K562 (cell line): ENCODE data around the gene PPP1R3G.

Experiments
- ADNP ChIP-seq: fragments of 200-800 bp; sonication (Bioruptor generic); IDR thresholded peaks from 2 replicates; pipeline ENCODE4 v1.6.1; 2016; ENCODE audit warnings: missing genetic modification characterization, missing compliant biosample characterization
- BHLHE40 ChIP-seq: IDR thresholded peaks from 2 replicates; pipeline ENCODE4 v1.6.1; 2011; ENCODE audit warnings: low read length, improper control_type of control experiment
- CBX5 ChIP-seq: IDR thresholded peaks from 2 replicates; pipeline ENCODE4 v1.6.1; 2014; ENCODE audit warnings: low read depth, borderline replicate concordance
- CTCF ChIP-seq, 3 experiments: IDR thresholded peaks in 2 of 3; conservative IDR thresholded peaks in 1 of 3; 2 replicates each; pipeline ENCODE4 v1.5.1; 2011 to 2012; ENCODE audit warnings: low read length in 3 of 3, mild to moderate bottlenecking in 3 of 3, control low read depth in 2 of 3, improper control_type of control experiment in 1 of 3, inconsistent platforms in 1 of 3, low read depth in 1 of 3, mixed read lengths in 1 of 3, moderate library complexity in 1 of 3; ENCODE audit not compliant: insufficient read depth in 2 of 3
- E2F1 ChIP-seq: sonication (generic); formaldehyde crosslinking; IDR thresholded peaks from 2 replicates; pipeline ENCODE4 v1.8.1; 2023; ENCODE audit warnings: mild to moderate bottlenecking, missing genetic modification reagents, moderate library complexity
- FOXK2 ChIP-seq, 2 experiments: fragments of 450-650 bp; IDR thresholded peaks in 1 of 2; conservative IDR thresholded peaks in 1 of 2; 2 replicates each; pipeline ENCODE4 v1.6.1; 2016; ENCODE audit warnings: low read depth in 2 of 2, mild to moderate bottlenecking in 1 of 2
- NCOR1 ChIP-seq: fragments of 450-650 bp; IDR thresholded peaks from 2 replicates; pipeline ENCODE4 v1.6.1; 2016; ENCODE audit warnings: mild to moderate bottlenecking, moderate library complexity
- POLR2A ChIP-seq: fragments of 450-650 bp; conservative IDR thresholded peaks from 2 replicates; pipeline ENCODE4 v1.6.1; 2016
- POLR2AphosphoS2 ChIP-seq: IDR thresholded peaks from 2 replicates; pipeline ENCODE4 v1.6.1; 2012; ENCODE audit warnings: low read length, improper control_type of control experiment
- SMC3 ChIP-seq: conservative IDR thresholded peaks from 2 replicates; pipeline ENCODE4 v1.6.1; 2011; ENCODE audit warnings: low read depth, low read length, improper control_type of control experiment; ENCODE audit not compliant: insufficient read depth
- SP1 ChIP-seq: sonication (generic); formaldehyde crosslinking; IDR thresholded peaks from 2 replicates; pipeline ENCODE4 v1.8.1; 2022; ENCODE audit warnings: mild to moderate bottlenecking, missing genetic modification reagents
- SRF ChIP-seq, 2 experiments: fragments of 250-450, 450-650 bp in 1 of 2; sonication (Bioruptor Pico) in 1 of 2; sonication (generic) in 1 of 2; formaldehyde crosslinking; IDR thresholded peaks; 2 replicates each; pipeline versions ENCODE4 v1.5.0 to v1.5.1; 2020 to 2022; ENCODE audit warnings: mild to moderate bottlenecking in 1 of 2, missing genetic modification reagents in 1 of 2
- ZBTB34 ChIP-seq: fragments of 250-450 bp; sonication (Bioruptor Pico); IDR thresholded peaks from 2 replicates; pipeline ENCODE4 v1.8.0; 2021; ENCODE audit warnings: mild to moderate bottlenecking, moderate library complexity
- ZNF76 ChIP-seq: fragments of 250-450 bp; sonication (Bioruptor Pico); IDR thresholded peaks from 2 replicates; pipeline ENCODE4 v1.4.0; 2020; ENCODE audit warnings: mild to moderate bottlenecking, moderate library complexity, borderline replicate concordance

- TF ChIP-seq ZNF76 (CRISPR knock-in tag) (no peak), POLR2A (no peak), POLR2AphosphoS2 (no peak), CTCF (IDR thresholded peaks at IDR 0.05 in 2 of 3, conservative IDR thresholded peaks at IDR 0.05 in 1 of 3; ENCODE audit: insufficient read depth in 2 of 3, low read depth in 1 of 3, low read length in 3 of 3) (no peak), NCOR1 (no peak), SMC3 (no peak), ZBTB34 (CRISPR knock-in tag) (no peak), E2F1 (no peak), BHLHE40 (no peak), FOXK2 (conservative IDR thresholded peaks at IDR 0.05 in 1 of 2, IDR thresholded peaks at IDR 0.05 in 1 of 2; ENCODE audit: low read depth in 2 of 2) (no peak), SRF (CRISPR knock-in tag; IDR thresholded peaks at IDR 0.05) (no peak), SP1 (CRISPR knock-in tag) (no peak), CBX5 (no peak), ADNP (no peak)
Measured at GRCh38 chr6:5110246-5110645, 25.1 kb downstream of the PPP1R3G start.
